HG03139 (cell line): Measurements from ENCODE around the gene SHLD2.
A peak's percentile ranks its signal among the peaks of the same experiment; 100 is the strongest.
"Not testable (repeated sequence)": the region's sequence is repeated elsewhere in the genome, so short reads cannot be mapped to it uniquely, and the experiment has no call there.

Experiments used
- ATAC-seq: cut with Tn5 transposase; IDR thresholded peaks from one replicate; pipeline ENCODE4 v1.9.1; 2021; ENCODE audit not compliant: unreplicated experiment

SHLD2 gene, protein sequence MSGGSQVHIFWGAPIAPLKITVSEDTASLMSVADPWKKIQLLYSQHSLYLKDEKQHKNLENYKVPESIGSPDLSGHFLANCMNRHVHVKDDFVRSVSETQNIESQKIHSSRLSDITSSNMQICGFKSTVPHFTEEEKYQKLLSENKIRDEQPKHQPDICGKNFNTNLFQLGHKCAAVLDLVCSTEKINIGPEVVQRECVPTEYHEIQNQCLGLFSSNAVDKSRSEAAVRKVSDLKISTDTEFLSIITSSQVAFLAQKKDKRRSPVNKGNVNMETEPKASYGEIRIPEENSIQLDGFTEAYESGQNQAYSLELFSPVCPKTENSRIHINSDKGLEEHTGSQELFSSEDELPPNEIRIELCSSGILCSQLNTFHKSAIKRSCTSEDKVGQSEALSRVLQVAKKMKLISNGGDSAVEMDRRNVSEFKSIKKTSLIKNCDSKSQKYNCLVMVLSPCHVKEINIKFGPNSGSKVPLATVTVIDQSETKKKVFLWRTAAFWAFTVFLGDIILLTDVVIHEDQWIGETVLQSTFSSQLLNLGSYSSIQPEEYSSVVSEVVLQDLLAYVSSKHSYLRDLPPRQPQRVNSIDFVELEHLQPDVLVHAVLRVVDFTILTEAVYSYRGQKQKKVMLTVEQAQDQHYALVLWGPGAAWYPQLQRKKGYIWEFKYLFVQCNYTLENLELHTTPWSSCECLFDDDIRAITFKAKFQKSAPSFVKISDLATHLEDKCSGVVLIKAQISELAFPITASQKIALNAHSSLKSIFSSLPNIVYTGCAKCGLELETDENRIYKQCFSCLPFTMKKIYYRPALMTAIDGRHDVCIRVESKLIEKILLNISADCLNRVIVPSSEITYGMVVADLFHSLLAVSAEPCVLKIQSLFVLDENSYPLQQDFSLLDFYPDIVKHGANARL

DNA sequence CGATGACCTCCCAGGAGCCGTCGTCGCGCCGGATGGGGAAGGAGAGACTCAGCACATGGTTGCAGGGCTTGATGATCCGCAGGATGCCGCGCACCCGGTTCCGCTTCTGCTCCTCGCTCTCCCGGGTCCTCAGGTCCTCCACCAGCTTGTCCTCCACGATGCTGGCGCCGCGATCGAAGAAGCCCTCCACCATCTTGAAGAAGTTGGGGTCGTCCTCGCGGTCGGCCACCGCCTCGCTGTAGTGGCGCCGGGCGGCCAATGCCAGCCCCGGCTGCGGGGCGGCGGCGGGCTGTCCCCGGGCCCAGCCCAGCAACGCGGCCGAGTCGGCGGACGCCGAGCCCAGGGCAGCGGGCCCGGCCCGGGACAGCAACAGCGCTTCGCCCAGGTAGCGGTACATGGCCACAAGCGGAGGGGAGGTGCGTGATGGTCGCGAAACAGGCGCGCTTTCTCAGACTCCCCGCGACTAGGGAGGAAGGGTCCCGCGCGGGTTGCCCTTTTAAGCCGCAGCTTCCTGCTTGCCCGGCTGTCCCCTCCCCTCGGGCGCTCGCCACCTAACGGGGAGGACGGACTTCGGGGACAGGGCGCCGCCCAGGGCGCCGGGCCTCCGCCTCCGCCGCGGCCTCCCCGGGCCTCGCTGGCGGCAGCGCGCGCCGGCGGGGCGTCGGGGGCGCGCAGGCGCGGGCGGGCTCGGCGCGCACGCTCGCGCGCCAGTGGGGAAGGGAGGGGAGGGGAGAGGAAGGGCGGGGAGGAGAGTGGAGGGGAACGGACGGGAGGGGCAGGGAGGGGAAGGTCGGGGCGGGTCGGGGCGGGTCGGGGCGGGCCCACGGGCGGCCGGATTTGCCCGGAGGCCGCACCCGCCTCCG, at the start of gene SHLD2, which contains the start of gene GLUD1:
TSS of gene SHLD2 (plus strand) at position 834 of the 863 bp plus-strand sequence. CDS start 56,149 bp downstream, outside the sequence.
TSS of gene GLUD1 (minus strand) at position 471 of the 863 bp plus-strand sequence. CDS start at position 397, 74 bp downstream.
- ATAC-seq, result peak; percentile 53

DNA sequence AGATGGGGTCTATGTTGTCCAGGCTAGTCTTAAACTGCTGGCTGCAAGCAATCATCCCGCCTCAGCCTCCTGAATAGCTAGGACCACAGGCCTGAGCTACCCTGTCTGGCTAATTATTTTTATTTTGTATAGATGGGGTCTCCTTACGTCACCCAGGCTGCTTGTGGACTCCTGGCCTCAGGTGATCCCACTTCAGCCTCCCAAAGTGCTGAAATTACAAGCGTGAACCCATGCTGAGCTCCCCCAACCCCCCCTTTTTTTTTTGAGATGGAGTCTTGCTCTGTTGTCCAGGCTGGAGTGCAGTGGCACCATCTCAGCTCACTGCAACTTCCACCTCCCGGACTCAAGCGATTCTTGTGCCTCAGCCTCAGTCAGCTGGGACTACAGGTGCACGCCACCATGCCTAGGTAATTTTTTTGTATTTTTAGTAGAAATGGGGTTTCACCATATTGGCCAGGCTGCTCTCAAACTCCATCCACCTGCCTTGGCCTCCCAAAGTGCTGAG, 49.5 kb upstream of the SHLD2 start:
- ATAC-seq, result no peak

DNA sequence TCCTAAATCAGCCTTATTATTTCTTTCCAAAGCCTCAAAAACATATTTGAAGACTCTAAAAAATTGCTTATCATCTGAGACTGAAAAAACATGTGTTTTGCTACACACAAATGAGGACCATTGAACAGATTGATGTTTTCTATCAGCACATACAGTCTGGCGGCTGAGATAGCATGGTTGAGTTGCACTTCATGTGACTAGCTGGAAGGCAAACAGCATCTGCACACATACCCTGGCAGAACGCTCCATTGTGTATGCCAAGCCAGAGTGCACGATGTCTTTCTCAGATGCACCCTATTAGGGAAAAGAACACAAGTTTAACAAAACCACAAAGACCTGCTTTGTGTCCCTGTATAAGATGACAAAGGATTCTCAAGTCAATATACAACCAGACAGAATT, 41.9 kb upstream of the SHLD2 start:
- no peak for ATAC-seq

DNA sequence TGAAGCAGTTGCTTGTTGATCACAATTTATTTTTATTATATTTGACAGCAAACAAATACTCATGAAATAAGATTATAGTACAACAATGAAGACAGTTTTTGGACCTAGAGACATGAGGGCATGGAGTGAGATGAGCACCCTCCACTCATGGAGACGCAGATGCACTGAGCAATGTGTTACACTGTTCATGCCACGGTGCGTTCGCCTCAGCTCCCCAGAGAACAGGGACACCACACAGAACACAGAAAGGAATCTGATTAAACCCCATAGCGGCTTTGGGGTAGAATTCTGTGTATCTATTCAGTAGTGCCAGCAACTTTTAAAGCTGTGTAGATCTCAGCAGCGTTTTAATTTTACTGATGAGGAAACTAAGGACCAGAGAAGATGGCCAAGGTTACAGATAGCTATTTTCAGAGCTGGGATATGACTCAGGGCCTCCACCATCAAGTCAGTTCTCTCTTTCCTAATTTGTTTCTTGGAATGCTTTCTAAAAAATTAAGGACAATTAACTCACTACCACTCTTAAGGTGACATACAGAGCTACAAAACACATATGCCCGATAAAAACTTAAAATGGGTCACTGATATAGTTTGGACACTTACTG, 41.3 kb upstream of the SHLD2 start:
- no peak for ATAC-seq

DNA sequence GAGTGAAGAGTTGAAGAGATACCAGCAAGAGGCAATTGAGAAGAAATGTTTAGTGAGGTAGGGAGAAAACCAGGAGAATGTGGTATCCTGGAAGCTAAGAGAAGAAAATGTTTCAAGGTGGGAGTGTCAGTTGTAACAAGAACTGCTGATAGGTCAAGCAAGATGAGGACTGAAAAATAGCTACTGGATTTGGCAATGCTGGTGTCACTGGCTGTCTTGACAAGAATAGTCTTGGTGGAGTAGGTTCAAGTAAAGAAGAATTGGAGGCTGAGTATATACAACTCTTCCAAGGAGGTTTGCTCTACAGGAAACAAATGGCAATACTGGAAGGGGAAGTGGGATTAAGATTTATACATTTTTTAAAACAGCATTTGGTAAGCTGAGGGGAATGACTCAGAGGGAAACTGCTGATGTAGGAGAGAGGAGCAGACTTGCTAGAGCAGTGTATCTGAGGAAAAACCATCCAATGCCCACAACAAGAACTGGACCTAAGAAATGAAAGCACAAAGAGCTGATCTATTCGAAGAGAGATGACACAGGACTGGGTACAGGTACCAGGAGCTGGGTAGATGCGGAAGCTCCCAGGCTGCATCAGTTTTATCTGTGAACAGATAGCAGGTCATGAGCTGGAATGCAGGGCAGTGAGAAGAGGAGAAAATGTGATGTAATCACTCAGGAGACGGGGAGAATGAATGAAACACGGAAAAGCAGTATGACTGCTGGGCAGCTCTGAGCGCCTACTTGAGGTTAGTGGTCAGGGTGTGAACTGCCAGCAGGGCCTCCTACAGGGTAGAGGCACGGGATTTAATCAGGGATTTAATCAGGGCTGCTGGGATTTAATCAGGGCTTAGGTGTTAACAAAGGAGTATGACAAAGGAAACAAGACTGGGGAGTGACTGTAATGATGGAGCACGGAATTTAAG, 40.4 kb upstream of the SHLD2 start:
- no peak for ATAC-seq

DNA sequence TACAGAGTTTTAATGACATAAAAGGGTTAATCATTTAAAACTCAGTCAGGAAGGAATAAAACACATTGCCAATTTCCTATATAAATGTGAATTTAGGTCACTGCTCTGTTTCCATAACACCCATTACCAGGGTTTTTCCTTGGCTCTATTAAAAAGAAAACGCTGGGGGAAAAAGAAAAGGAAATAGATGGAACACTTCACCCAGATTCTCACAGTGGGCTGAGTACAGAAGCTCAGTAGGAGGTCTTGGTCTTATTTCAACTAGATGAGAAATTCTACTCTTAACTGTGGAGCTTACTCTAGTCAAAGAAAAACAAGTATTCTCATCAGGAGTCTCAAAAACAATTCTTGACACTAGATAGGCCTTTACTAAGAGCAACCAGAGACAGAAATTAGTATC, 36.8 kb upstream of the SHLD2 start:
- ATAC-seq, result no peak

DNA sequence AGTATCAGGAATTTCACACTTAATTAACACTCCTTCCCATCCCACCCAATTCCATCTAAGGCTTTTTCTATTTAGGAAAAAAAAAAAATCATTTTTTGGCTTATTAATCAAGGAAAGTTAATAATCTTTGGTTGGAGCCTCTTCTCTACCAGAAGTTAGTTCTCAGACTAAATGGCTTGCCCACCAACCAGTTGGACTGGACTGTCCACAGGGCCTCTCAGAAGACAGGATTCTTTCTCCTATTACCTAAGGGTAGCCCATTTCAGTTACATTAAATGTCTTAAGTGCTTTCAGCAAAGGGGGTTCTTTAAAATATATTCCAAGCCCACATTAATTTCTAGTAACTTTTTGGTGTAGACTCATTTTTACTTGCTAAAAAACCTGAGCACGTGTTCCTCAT, 35.6 kb upstream of the SHLD2 start:
- no peak for ATAC-seq

DNA sequence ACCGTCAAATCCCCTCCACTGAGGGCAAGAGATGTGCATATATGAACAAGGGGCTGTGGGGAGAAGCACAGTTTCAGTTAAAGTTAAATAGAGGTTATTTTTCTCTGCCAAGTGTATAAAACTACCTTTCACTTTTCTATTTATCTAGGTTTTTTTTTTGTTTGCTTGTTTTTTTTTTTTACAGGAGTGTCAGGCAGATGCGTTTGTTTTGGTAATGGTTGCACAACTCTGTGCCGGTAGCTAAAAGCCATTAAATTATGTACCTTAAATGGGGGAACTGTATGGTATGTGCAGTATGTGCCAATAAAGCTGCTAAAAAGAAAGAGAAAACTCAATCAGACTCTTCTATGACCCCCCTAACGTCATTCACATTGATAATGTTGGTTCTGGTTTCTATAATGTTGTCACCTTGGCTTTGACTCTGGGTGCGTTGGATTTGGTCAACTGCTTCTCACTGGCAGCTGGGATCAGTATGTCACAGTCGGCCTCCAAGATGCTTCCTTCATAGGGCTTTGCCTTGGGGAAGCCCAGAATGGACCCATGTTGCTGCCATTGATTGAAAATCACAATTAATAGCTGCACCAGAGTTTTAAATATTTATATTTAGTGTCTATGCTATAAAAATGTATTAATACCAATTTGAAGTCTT, 34.6 kb upstream of the SHLD2 start:
- no peak for ATAC-seq

DNA sequence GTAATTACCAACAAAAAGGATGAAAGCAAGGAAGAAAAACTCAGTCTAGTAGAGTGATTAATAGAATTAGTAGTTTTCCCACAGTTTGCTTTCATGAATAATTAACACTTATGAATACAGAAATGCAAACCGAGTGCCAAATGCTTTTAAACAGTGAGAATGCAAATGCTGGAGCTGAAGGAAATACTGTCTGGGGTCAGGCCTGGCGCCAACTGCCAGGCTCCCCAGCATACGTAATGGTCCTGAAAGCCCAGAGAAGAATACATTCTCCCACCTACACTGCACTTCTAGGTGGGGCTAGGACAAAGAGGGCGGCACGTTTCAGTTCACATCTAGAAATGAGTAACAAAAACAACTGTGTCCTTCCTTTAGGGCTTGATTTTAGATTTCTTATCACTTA, 30.4 kb upstream of the SHLD2 start:
- no peak for ATAC-seq

DNA sequence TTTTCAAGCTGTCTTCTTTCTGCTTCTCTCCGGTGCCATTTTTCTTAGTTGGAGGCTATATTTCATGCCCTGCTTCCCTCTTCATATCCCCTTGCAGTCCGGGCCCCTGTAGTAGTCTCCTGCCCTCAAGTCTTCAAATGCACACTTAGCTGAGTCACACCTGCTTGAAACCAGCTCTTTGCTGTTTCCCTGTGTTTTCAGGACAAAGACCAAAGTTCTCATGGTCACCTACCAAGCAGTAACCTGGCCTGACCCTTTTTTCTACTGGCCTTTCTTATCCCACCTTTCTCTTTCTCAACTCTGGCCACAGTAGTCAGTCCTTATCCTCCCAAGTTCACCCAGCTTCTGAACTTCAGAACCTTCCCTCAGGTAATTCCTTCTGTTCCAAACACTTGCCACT, 28.8 kb upstream of the SHLD2 start:
- no peak for ATAC-seq

DNA sequence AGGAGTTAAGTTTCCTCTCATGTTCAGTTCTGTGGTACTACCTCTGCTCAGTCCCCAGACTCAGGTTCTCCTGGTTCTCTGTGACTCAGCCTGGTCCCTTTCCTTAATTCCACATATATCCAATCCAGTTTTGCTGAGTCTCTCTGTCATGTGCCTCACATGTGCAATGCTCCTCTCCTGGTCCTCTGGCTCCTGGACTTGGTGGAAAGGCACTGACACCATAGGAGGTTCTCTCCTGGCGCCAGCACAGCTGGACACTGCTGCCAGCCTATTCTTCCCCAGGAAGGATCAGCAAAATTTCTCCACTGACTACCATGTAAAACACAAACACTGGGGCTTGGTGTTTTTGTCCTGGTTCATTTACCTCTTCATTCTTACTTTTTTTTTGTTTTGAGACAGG, 28.1 kb upstream of the SHLD2 start:
- no peak for ATAC-seq

DNA sequence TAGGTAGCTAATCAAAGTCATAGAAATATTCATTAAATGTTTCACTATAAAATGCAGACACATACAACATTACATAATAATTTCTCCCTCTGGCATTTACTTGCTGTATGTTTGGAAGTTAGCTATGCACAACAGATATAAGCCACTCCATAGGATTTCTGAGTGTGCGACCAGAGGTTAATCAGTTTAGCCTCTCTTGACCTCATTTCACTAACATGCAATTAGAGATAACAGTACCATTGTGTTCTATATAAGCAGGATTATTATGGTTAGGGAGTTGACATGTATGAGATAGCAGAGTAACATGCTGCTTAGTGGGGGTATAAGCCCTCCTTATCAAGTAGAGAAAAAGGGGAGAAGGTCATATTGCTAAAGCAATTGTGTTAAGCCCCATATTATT, 26.7 kb upstream of the SHLD2 start:
- no peak for ATAC-seq

DNA sequence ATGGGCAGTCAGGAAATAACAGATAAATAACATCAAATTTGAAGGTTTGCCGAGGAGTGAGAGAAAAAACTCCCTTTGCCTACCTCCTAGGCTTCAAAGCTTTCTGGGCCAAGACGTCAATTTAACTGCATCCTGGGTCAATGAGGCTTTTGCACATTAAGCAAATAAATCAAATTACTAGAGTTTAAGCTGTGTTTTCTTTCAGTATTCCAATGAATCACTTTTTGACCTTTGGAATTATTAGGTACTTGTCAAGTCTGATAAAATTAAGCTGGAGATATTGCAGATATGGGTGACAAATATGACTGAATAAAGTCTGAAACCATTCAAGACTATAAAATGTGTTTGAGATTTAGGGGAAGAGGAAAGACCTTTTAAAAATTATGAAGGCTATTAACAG, 22.6 kb upstream of the SHLD2 start:
- no peak for ATAC-seq

DNA sequence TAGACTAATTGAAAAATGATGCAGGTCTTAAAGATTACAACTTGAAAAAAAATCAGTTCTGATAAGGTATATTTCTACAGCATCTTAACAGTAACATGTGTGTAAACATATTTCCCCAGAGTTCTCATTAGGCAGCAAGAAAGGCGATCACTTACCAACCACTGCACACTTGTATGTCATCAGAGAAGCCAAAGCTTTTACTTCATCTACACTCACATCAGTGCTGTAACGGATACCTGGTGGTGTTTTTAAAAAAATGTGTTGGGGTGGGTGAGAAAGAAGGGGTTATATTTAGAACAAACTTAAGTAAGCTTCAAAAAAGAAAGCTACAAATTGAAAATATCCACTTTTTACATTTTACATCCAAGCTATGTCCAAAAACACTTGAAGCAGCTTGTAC, 18.6 kb upstream of the SHLD2 start:
- ATAC-seq, result not testable (repeated sequence)

DNA sequence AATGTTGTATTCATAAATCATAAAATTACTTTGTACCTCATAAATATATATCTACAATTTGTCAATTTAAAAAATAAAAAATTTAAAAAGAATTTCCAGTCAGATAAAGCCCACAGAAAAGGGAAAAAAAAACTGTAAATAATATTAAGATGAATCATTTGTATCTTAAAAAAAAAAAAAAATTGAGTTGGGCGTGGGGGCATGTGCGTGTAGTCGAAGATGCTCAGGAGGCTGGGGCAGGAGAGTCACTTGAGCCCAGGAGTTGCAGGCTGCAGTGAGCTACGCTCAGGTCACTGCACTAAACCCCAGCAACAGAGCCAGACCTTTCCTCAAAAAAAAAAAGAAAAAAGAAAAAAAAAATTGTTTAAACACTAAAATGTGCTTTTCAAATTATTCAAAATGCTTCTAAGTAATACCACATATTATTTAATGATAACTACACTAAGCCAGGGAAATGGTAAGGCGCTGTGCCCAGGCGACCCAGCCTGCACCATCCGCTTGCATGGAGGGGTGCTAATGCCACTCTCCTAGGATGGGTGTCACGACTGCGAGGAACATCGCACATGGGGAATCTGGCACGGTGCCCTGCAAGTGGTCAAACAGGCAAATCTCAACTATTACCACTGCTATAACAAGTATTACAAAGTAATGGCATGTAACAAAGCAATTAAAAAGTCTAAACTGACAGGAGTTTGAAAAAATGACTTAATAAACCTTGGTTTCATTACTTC, 15.7 kb upstream of the SHLD2 start:
- ATAC-seq, result no peak

DNA sequence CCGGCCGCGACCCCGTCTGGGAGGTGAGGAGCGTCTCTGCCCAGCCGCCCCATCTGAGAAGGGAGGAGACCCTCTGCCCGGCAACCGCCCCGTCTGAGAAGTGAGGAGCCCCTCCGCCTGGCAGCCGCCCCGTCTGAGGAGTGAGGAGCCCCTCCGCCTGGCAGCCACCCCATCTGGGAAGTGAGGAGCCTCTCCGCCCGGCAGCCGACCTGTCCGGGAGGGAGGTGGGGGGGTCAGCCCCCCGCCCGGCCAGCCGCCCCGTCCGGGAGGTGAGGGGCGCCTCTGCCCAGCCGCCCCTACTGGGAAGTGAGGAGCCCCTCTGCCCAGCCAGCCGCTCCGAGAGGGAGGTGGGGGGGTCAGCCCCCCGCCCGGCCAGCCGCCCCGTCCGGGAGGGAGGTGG, 14.4 kb upstream of the SHLD2 start:
- not testable (repeated sequence) for ATAC-seq

DNA sequence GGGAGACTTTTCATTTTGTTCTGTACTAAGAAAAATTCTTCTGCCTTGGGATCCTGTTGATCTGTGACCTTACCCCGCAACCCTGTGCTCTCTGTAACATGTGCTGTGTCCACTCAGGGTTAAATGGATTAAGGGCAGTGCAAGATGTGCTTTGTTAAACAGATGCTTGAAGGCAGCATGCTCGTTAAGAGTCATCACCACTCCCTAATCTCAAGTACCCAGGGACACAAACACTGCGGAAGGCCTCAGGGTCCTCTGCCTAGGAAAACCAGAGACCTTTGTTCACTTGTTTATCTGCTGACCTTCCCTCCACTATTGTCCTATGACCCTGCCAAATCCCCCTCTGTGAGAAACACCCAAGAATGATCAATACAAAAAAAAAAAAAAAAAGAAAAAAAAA, 13.4 kb upstream of the SHLD2 start:
- ATAC-seq, result not testable (repeated sequence)

DNA sequence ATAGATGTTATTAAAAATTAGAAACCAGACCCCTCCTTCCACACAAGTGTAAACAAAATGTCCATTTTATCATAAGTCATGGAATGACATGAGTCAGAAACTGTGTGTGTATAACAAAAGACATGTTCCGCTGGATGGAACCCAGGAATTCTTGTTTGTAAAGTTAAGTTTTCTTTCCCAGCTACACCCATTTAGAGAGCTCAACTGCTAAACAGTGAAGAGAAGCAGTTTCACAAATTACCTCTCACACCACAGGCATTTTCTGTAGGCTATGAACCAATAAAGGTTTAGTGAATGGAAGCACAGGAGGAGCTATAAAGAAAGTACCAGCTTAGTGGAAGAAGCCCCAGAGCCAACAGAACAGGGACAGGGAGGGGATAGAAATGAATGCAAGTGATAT, 12.8 kb upstream of the SHLD2 start:
- ATAC-seq, result not testable (repeated sequence)
